GM19452 (cell line): ENCODE data around the gene ARMCX5.

Source experiments
- ATAC-seq: cut with Tn5 transposase; IDR thresholded peaks from one replicate; pipeline ENCODE4 v1.9.1; 2021; ENCODE audit not compliant: unreplicated experiment

Gene ARMCX5

GRCh38 chrX:102599084-102599950 lies at the start of gene ARMCX5:
TSS of gene ARMCX5 (plus strand) at chrX:102599515. CDS start at chrX:102602142, 2,627 bp downstream.
- peak; percentile 97 for ATAC-seq

GRCh38 chrX:102558607-102559006 lies 40.7 kb upstream of the ARMCX5 start:
- ATAC-seq, result no peak

- no peak for ATAC-seq
Observed at GRCh38 chrX:102560423-102561068, 38.8 kb upstream of the ARMCX5 start.

- no peak for ATAC-seq
Observed at GRCh38 chrX:102580891-102581290, 18.4 kb upstream of the ARMCX5 start.

GRCh38 chrX:102593367-102593766 lies 5.9 kb upstream of the ARMCX5 start:
- ATAC-seq, result no peak

- no peak for ATAC-seq
Observed at GRCh38 chrX:102599951-102600579, 750 bp downstream of the ARMCX5 start.

GRCh38 chrX:102604327-102604726 lies 5.0 kb downstream of the ARMCX5 start:
- ATAC-seq, result no peak

- ATAC-seq, result no peak
Observed at GRCh38 chrX:102606115-102606514, 6.8 kb downstream of the ARMCX5 start.

GRCh38 chrX:102610905-102611304 lies 11.6 kb downstream of the ARMCX5 start:
- ATAC-seq, result no peak

GRCh38 chrX:102624105-102624504 lies 24.8 kb downstream of the ARMCX5 start:
- no peak for ATAC-seq

GRCh38 chrX:102627640-102628039 lies 28.3 kb downstream of the ARMCX5 start:
- no peak for ATAC-seq

- no peak for ATAC-seq
Observed at GRCh38 chrX:102637561-102637960, 38.2 kb downstream of the ARMCX5 start.

GRCh38 chrX:102650903-102651241 lies 51.6 kb downstream of the ARMCX5 start:
- ATAC-seq, result no peak

- no peak for ATAC-seq
Observed at GRCh38 chrX:102651242-102652011, 52.1 kb downstream of the ARMCX5 start, which contains the start of gene GPRASP1. TSS of gene GPRASP1 (plus strand) at chrX:102651483. CDS start at chrX:102653914, 2,431 bp downstream.

- ATAC-seq, result no peak
Observed at GRCh38 chrX:102652031-102652688, 52.8 kb downstream of the ARMCX5 start.
